GM21737 (cell line): ENCODE measurements around the gene TBC1D16.

Experiments
- ATAC-seq: cut with Tn5 transposase; IDR thresholded peaks from one replicate; pipeline ENCODE4 v1.9.1; 2021; ENCODE audit warnings: mild to moderate bottlenecking, moderate library complexity; ENCODE audit not compliant: unreplicated experiment

TBC1D16 gene

DNA sequence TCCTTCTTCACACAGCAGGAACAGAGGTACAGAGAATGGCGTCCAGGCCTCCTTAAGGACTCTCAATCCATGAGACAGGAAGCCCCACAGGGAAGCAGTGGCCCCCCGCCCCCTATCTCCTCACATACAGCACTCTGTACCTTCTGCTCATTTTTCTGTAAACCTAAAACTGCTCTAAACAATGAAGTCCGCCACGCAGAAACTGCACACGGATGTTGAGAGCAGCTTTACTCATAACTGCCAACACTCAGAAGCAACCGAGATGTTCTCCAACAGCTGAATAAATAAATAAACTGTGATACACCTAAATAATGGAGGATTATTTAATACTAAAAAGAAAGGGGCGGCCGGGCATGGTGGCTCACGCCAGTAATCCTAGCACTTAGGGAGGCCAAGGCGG, 9.9 kb downstream of the TBC1D16 start:
- ATAC-seq, result no peak

DNA sequence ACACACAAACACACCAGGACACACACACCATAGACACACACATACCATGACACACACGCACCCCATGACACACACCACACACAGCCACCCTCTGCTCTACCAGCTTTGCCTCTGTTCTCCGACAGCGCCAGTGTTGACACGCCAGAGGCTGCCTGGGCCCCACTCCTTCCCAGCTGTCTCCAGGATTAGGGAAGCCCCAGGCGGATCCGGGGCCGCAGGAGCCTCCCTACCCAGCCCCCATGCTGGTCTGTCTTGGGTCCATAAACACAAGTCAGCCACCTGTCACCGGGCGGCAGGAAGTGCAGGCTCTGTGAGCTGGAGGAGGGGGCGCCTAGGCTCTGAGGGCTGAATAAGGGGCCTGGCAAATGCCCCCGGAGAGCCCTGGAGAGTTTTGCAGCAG, 10.5 kb downstream of the TBC1D16 start:
- ATAC-seq, result no peak

DNA sequence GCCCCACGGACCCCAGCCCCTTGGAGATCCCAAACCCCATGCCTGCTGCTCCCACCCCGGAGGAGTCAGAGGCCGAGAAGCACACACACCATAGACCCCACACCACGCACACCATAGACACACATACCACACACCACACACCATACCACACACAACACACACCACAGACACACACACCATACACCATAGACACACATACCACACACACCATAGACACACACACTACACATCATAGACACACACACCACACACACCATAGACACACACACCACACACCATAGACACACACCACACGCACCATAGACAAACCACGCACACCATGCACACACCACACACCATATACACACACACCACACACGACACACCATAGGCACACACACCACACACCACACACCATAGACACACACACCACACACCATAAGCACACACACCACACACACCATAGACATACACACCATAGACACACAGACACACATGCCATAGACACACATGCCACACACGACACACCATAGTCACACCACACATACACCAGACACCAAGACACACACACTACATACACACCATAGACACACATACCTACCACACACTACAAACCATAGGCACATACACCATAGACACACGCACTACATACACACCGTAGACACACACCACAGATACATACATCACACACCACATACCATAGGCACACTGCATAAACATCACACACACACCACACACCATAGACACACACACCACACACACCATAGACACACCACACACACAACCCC, 11.3 kb downstream of the TBC1D16 start:
- no peak for ATAC-seq

DNA sequence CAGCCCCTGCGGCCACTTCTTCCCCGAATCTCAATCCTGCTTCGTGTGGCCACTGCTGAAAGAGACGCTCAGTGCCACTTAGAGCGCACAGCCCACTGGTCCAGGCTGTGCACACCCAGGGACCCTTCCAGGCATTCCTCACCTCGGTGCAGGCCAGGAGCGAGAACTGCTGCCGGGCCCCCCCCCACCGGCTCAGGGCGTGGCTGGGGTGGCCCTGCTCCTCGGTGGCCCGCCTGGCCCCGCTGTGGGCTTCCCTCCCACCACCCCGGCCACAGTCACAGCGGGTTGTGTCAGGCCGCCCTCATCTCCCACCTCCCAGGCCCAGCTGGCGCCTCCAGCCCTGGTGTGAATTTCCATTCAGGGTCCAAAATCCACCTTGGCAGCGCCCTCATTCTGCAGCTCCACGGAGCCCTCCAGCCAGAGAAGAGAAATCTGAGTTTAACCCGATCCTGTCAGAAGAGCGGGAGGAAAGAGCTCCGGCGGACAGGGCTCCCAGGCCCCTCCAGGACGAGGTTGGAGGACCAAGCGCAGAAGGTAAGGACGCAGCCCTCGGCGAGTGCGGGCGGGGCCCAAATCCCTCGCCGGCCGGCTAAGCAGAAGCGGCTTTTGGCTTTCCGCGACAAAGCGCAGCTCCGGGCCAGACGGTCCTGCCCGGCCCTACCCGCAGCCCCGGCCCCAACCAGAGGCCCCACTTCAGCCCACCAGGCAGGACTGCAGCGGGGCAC, 12.0 kb downstream of the TBC1D16 start:
- no peak for ATAC-seq

DNA sequence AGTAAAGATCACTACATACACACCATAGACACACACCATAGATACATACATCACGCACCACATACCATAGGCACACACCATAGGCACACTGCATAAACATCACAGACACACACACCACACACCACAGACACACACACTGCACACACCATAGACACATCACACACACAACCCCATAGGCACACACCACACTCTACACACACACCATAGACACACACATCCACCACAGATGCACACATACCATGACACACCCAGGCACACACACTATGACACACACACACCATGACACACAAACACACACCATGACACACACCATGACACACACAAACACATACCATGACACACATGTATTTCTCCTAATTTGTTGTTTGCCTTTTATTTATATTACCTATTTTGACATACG, 14.1 kb downstream of the TBC1D16 start:
- ATAC-seq, result no peak

DNA sequence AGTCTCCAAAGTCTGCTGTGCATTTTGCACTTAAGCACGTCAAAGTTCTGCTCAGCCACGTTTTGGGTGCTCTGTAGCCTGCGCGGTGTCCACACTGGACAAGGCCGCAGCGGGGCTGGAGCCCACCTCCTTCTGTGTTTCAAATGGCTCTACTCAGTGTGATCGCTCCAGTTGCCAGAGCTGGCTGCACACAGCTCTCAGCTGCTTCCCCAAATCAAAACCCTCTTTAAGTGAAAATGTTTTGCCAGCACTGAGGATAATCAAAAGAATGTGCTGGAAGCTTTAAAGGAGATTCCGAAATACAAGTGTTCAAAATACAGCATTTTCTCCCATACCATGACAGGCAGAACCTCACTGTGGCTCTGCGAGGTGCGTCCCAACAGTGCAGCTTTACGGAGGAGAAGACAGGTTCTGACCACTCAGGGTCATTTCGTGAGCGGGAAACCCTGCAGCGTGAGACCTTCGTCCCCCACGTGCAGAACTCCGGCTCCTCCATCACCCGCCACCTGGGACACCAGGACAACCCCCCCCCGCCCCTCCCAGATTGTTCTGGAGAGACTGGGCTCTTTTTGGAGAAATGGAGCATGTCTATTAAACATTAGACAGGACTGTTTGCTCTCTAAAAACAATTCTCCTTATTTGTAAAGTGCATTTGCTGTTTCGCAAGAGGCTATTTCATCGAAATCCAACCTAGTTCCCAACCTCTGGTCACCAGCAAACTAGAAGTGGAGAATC, 16.6 kb downstream of the TBC1D16 start:
- ATAC-seq, result no peak

DNA sequence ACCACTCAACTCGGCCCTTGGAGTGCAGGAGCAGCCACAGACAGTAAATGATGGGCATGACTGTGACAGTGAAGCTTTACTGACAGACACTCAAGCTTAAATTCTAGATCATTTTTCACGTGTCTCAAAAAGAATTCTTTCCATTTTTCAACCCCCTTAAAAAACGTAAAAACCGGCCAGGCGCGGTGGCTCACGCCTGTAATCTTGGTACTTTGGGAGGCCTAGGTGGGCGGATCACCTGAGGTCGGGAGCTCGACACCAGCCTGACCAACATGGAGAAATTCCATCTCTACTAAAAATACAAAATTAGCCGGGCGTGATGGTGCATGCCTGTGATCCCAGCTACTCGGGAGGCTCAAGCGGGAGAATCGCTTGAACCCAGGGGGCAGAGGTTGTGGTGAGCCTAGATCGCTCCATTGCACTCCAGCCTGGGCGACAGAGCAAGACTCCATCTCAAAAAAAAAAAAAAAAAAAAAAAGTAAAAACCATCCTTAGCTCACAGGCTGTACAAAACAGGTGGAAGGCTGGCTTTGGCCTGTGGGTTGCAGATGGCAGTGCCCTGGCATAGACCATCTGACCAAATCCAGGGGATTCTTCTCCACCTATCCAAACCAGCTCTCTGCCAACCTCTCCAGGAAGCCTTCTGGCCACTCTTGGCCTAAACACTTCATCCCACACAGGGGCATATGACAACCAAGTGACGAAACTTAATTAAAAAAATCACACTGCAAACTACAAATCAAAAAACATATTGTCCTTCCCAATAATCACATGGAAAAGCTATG, 18.3 kb downstream of the TBC1D16 start:
- no peak for ATAC-seq

DNA sequence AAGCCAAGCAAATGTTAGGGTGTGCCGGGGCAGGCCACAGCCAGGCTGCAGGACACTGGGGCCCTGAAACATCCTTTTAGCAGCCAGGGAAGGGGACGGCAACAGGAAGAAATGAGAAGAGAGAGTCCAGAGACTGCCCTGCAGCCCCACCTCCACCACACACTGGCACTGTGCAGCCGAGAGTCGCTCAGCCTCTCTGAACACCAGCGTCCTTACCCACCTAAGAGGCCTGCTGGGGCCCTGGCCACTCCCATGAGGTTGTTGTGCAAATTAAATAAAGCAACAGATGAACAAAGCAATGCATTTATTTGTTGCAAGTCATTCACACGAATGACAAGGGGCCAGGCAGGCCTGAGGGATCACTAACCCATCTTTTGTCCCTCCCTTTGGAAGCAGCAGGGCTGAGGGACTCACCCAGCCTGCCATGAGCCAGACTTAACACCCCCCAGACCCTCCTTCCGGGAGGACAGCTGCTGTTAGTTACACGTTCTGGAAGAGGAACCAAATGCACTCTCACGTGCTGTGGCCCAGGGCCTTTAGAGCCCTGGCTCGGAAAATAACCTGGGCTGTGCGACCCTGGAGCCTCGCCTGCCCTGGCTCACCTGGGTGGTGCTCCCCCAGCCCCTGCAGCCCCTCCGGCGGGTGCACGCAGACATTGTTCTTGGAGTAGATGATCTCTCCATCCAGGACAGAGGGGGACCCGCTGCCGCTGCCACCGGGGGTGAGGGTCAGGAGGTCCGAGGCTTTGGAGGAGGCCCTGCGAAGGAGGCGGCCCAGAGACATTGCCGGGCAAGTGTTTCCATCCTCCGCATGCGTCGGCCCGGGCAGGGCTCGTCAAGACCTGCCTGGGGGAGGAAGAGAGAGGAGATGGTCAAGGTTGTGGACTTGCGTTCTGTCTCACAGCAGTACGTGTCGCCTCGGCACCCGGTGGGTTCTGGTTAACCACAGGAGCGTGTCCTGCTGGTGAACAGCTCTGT, 22.6 kb downstream of the TBC1D16 start:
- ATAC-seq, result no peak

DNA sequence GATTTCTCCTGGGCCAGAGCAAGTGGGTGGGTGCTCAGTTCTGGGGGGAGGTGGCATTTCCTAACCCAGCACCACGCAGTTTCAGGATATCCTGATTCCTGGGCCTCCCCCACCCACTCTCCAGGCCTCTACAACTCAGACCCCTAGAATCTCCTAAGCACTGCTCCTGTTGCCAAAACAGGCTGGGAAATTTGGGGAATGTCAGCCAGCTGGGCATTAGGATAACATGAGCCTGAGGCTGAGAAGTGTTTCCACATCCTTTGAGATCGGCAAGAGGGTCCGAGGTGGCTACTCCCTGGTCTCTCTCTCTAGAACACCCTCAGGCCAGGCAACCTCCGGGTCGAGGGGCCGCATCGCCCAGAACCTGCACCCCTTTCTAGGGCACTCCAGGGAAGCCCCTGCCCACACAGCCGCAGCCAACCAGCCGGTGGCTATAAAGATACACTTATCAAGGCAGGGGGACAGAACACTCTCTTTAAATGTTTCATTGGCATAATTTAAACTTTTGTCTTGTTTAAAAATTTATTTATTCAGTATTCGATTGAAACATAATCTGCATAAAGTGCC, 23.6 kb downstream of the TBC1D16 start:
- no peak for ATAC-seq

DNA sequence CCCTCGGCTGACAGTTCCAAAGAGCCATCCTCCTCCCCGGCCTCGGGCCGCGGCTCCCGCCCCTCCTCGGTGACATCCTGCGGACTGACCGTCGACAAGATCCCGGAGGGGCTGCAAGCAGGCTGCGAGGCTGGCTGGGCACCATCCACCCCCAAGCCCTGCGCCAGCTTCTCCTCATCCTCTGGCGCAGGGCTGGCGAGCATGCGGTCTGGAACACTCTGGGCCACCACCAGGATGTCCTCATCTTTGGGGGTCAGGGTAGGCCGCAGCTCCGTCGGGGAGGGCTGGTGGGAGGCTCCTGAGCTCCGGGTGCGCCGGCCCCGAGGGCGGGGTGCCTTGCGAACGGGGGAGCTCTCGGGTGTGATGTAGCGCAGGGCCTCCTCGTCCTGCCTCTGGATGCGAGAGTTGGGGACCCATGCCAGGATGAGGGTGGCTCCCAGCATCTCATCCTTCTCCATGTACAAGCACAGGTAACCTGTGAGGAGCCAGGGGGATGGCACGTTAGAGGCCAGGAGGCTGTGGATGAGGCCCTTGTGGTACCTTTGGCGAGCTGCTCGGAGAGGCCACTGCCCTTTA, 25.3 kb downstream of the TBC1D16 start:
- ATAC-seq, result no peak

DNA sequence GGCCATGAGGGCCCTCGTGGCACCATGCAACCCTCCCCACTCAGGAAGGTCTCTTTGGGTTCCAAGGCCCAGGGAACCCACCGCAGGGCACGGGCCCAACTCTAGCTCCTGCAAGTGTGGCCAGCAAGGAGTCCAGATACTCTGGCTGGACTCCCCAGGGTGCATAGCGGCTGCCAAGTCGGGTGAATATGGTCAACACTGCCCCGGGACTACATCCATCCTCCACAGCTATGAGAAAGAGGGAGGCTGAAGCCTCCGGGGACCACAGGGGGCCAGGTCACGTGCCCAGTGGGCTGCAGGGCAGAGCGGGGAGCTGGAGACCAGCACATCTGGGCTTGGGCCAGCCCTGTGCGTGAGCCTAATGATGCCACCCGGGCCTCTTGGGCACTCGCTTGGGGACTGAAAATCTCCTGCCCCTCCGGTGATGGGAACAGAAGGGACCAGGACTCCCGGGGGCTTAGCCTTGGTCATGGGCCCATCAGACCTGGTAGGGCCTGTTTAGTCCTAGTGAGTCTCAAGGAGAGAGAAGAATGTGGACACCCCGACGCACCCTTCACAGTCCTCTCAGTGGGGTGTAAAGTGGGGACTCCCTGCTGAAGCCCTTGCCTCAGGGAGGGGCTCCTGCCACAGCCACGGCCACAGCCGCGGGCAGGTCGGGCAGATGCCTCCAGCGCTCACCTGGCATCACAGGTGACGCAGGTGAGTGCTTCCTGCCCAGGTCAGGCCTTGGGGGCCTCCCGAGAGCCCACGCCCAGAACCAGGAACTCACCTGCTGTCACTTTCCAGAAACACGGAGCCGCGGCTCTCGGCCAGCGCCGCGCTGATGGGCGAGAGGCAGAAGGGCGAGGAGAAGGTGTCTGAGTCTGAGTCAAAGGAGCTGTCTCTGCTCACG, 26.0 kb downstream of the TBC1D16 start:
- ATAC-seq, result no peak

DNA sequence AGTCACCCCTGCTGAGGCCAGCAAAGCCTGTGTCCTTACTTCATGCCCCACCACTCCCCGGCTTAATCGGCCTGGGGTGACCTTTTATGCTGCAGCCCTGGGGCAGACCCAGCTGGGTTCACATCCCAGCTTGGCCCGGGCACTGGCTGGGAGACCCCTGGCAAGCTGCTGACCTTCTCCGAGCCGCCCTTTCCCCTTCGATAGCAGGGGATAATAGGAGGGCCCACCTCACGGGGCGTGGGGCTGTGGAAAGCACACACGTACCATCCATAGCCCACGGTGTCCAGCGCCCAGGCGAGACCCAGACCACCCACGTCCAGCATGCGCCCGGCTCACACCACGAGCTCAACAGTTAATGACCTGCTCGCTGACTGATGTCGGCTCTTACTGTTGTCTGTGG, 26.8 kb downstream of the TBC1D16 start:
- no peak for ATAC-seq

DNA sequence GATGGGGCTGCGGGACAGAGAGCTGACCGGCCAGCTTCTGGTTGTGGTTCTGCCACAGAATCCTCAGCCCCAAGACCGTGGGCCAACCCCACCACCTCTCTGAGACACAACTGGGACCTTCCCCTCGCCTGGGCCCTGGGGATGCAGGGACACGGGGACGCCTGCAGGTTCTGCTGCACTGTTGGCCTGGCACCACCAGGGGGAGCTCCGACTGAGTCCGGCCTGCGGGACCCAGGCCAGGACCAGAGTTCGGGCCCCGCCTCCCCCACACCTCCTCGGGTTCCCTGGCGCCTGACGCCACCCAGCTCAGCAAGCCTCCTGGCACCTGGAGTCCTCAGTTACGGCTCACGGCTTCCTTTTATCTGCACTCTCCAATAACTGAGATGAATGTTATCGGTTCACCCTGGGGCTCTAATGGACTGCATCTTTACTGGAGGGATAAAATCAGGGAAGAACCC, 27.3 kb downstream of the TBC1D16 start:
- no peak for ATAC-seq

DNA sequence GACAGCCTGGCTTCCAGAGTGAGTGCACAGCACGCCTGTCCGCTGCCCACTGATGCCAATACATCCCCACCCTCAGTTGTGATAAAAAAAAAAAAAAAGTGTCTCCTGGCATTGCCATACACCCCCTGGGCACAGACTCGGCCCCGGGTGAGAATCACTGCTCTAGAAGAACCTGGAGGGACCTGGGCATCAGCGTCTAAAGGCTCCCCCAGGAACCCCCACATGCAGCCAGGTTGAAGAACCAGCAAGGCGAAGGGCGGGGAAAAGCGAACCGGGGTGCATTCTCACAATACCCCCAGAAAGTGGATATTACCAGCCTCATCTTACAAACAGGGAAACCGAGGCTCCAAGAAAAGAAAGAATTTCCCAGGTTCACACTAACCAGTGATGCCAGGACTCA, 27.7 kb downstream of the TBC1D16 start:
- ATAC-seq, result no peak

DNA sequence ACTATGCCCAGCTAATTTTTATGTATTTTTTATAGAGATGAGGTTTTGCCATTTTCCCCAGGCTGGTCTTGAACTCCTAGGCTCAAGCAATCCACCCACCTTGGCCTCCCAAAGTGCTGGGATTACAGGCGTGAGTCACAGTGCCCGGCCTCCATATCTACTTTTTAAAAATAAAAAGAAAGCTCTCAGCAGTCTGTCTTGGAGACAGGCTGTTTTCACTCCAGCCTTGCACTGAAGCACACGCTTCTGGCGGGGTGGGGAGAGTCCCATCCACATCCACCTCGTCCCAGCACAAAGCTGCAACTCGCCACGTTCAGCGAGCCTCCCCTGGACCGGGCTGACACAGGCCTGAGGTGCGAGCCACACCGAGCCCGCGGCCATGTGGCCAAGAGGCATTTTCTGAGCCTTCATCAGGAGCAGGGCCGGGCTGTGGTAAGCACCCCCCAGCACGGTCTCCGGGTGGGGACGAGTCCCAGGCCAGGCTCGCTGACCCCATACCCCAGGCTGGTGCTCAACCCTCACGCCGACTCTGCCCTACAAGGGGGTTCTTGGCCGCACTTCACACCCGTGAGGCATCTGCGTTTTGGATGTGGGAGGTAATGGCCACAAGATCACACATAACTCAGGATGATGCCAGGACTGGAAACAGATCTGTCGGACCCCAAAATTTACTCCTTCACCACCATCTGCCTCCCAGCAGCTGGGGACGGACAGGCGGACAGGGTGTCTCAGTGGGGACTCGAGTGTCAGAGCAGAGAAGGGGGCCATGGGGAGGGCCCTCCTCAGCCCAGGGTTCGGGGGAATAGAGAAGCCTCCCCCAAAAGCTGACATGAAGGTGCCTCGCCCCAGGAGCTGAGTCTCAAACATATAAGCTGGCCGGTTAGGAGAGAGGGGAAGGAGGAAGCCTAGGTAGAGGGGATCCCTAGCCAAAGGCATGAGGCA, 28.6 kb downstream of the TBC1D16 start:
- ATAC-seq, result no peak

DNA sequence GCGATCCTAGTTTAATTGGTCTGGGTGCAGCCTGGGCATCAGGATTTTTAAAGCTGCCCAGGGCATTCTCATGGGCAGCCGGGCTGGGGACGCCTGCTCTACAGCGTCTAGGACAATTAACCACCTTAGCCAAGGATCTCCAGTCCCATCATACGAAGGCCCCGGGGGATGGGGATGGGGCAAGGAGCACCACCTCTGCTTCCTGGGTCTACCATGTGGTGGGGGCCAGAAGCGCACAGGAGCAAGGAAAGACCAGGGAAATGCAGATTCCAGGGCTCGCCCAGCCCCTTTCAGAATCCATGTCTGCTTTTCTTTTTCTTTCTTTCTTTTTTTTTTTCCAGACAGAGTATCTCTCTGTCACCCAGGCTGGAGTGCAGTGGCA, 29.3 kb downstream of the TBC1D16 start:
- no peak for ATAC-seq
